SK-N-SH (cell line): ENCODE measurements around the gene INPP5A. TPM values are rescaled to one million over a fixed set of nuclear protein-coding genes. Genes with fewer than 3 reads are reported as not detected.

ENCODE experiments used
- CTCF ChIA-PET: fragments of 300-600, 350-600 bp; formaldehyde crosslinking; extraction: SDS; loops from one replicate; lab custom pipeline; 2021; lab: Yijun Ruan, JAX
- POLR2A ChIA-PET: fragments of 350-600 bp; sonication (Branson Sonifier 250); formaldehyde crosslinking; extraction: SDS; loops from one replicate; lab custom pipeline; 2020; ENCODE audit warnings: antibody characterized with exemption, inconsistent platforms; lab: Yijun Ruan, JAX
- DNase-seq: peaks from one replicate; pipeline ENCODE4 v3.0.0; 2012
- H2AFZ ChIP-seq: fragments of 200-600 bp; sonication (generic); 2 replicates; pipeline ENCODE4 v1.8.1; 2016; ENCODE audit warnings: antibody characterized with exemption, mild to moderate bottlenecking, low read depth
- H3F3A ChIP-seq: fragments of 200-600 bp; sonication (generic); replicated peaks from 2 replicates; pipeline ENCODE3; 2016; ENCODE audit warnings: antibody characterized with exemption, mild to moderate bottlenecking; ENCODE audit not compliant: insufficient read depth
- H3K27ac ChIP-seq, 2 experiments: fragments of 200-500 bp in 1 of 2; fragments of 200-600 bp in 1 of 2; sonication (Bioruptor generic) in 1 of 2; sonication (generic), shearing (Covaris generic) in 1 of 2; 2 replicates each; pipeline versions ENCODE4 v1.5.1 to v1.6.1; 2014 to 2016; ENCODE audit warnings: low read depth in 2 of 2, inconsistent platforms in 1 of 2, low read length in 1 of 2, mild to moderate bottlenecking in 1 of 2, mixed read lengths in 1 of 2
- H3K27me3 ChIP-seq: fragments of 200-600 bp; sonication (generic), shearing (Covaris generic); 2 replicates; pipeline ENCODE4 v1.6.1; 2016; ENCODE audit warnings: mixed run types; ENCODE audit not compliant: insufficient read depth
- H3K36me3 ChIP-seq, 2 experiments: fragments of 200-500 bp in 1 of 2; fragments of 200-600 bp in 1 of 2; sonication (Bioruptor generic) in 1 of 2; sonication (generic) in 1 of 2; replicated peaks in 1 of 2; 2 replicates each; pipeline versions ENCODE3 to v1.5.1; 2014 to 2016; ENCODE audit warnings: low read length in 1 of 2, mild to moderate bottlenecking in 1 of 2; ENCODE audit not compliant: insufficient read depth in 2 of 2, control insufficient read depth in 1 of 2
- H3K4me1 ChIP-seq, 2 experiments: fragments of 200-500 bp in 1 of 2; fragments of 200-600 bp in 1 of 2; sonication (Bioruptor generic) in 1 of 2; sonication (generic), shearing (Covaris generic) in 1 of 2; 2 replicates each; pipeline versions ENCODE4 v1.5.1 to v1.6.1; 2014 to 2016; ENCODE audit warnings: low read depth in 1 of 2, low read length in 1 of 2, mixed run types in 1 of 2; ENCODE audit not compliant: insufficient read depth in 2 of 2, control insufficient read depth in 1 of 2
- H3K4me2 ChIP-seq: fragments of 200-600 bp; sonication (generic), shearing (Covaris generic); 2 replicates; pipeline ENCODE4 v1.6.1; 2017; ENCODE audit warnings: mixed run types
- H3K4me3 ChIP-seq, 2 experiments: fragments of 200-500 bp in 1 of 2; fragments of 200-600 bp in 1 of 2; sonication (Bioruptor generic) in 1 of 2; sonication (generic), shearing (Covaris generic) in 1 of 2; 2 replicates each; pipeline versions ENCODE4 v1.5.1 to v1.8.1; 2014 to 2016; ENCODE audit warnings: low read depth in 2 of 2, inconsistent platforms in 1 of 2, low read length in 1 of 2, mild to moderate bottlenecking in 1 of 2, mixed read lengths in 1 of 2, moderate library complexity in 1 of 2
- H3K79me2 ChIP-seq: fragments of 200-600 bp; sonication (generic); 2 replicates; pipeline ENCODE4 v1.8.1; 2017; ENCODE audit warnings: mild to moderate bottlenecking; ENCODE audit not compliant: insufficient read depth
- H3K9ac ChIP-seq: fragments of 200-600 bp; sonication (generic); 2 replicates; pipeline ENCODE4 v1.6.1; 2017; ENCODE audit warnings: mixed run types
- H3K9me2 ChIP-seq: fragments of 200-600 bp; sonication (generic); 2 replicates; pipeline ENCODE4 v1.6.1; 2017; ENCODE audit warnings: mixed run types
- H3K9me3 ChIP-seq: fragments of 200-600 bp; sonication (generic); 2 replicates; pipeline ENCODE4 v1.6.1; 2017; ENCODE audit warnings: mixed run types, mild to moderate bottlenecking, moderate library complexity
- H4K20me1 ChIP-seq: fragments of 200-600 bp; sonication (generic); 2 replicates; pipeline ENCODE4 v1.6.1; 2017; ENCODE audit warnings: mild to moderate bottlenecking, mixed run types; ENCODE audit not compliant: insufficient read depth
- CHD2 ChIP-seq: fragments of 150-350 bp; IDR thresholded peaks from 2 replicates; pipeline ENCODE4 v1.6.1; 2018; ENCODE audit warnings: low read length; ENCODE audit not compliant: partially characterized antibody
- CTCF ChIP-seq: fragments of 200-600 bp; sonication (generic); IDR thresholded peaks from 2 replicates; pipeline ENCODE4 v1.6.1; 2017; ENCODE audit warnings: antibody characterized with exemption, mild to moderate bottlenecking, moderate library complexity
- ELF1 ChIP-seq: IDR thresholded peaks from 2 replicates; pipeline ENCODE4 v1.4.0; 2012
- FOSL2 ChIP-seq: IDR thresholded peaks from 2 replicates; pipeline ENCODE4 v1.4.0; 2012; ENCODE audit warnings: low read depth, mild to moderate bottlenecking, moderate library complexity, borderline replicate concordance
- FOXJ3 ChIP-seq: sonication (generic); formaldehyde crosslinking; IDR thresholded peaks from 2 replicates; pipeline ENCODE4 v1.5.1; 2020; ENCODE audit warnings: mild to moderate bottlenecking, missing genetic modification reagents
- GABPA ChIP-seq: IDR thresholded peaks from 2 replicates; pipeline ENCODE4 v1.4.0; 2012; ENCODE audit warnings: low read depth, mild to moderate bottlenecking
- NFIC ChIP-seq: IDR thresholded peaks from 2 replicates; pipeline ENCODE4 v1.4.0; 2012; ENCODE audit warnings: borderline replicate concordance
- NRF1 ChIP-seq: IDR thresholded peaks from 2 replicates; pipeline ENCODE4 v1.6.1; 2012; ENCODE audit warnings: low read depth, mild to moderate bottlenecking, low read length
- RXRA ChIP-seq: IDR thresholded peaks from 2 replicates; pipeline ENCODE4 v1.4.0; 2012; ENCODE audit warnings: low read depth, mild to moderate bottlenecking, borderline replicate concordance
- TAF1 ChIP-seq: IDR thresholded peaks from 2 replicates; pipeline ENCODE4 v1.6.1; 2012; ENCODE audit warnings: low read depth, mild to moderate bottlenecking, low read length, moderate library complexity, borderline replicate concordance
- TCF12 ChIP-seq: IDR thresholded peaks from 2 replicates; pipeline ENCODE4 v1.4.0; 2012
- USF1 ChIP-seq: IDR thresholded peaks from 2 replicates; pipeline ENCODE4 v1.4.0; 2012; ENCODE audit warnings: low read depth, borderline replicate concordance
- YY1 ChIP-seq: IDR thresholded peaks from 2 replicates; pipeline ENCODE4 v1.4.0; 2012; ENCODE audit warnings: low read depth, mild to moderate bottlenecking
- ZBTB33 ChIP-seq: IDR thresholded peaks from 2 replicates; pipeline ENCODE4 v1.4.0; 2012; ENCODE audit warnings: low read depth, borderline replicate concordance
- WGBS: methylation state at CpG from one replicate; pipeline ENCODE4 v1.1.6; 2017; ENCODE audit warnings: low lambda C conversion rate; 5-methylcytosine and 5-hydroxymethylcytosine counted together
- polyA plus RNA-seq, 3 experiments: library from polyadenylated mRNA; depleted of rRNA; stranded (reverse); fragments of >200 nt; gene quantifications; 2 replicates each; pipeline ENCODE4 v1.2.3, GENCODE V29; 2012
- TF ChIP-seq, protein P1 (sequence below): IDR thresholded peaks from 2 replicates; pipeline ENCODE4 v1.6.1; 2012; ENCODE audit warnings: mild to moderate bottlenecking, low read depth, low read length, moderate library complexity
- TF ChIP-seq, protein P2 (sequence below): fragments of 150-350 bp; IDR thresholded peaks from 2 replicates; pipeline ENCODE4 v1.6.1; 2017; ENCODE audit warnings: antibody characterized with exemption, low read length, low read depth, borderline replicate concordance

The INPP5A gene
- polyA plus RNA-seq, 1 of the 3 experiments (the other 2 are of a cell fraction): 12.0 TPM

GRCh38 chr10:132618158-132618919, 80.8 kb downstream of the INPP5A start:
- no peaks in the 10 kb centered on the region for H3K9me2 ChIP-seq
- no peaks in the 10 kb centered on the region for H3F3A ChIP-seq
- H3K27ac ChIP-seq: no peak overlapping the region
- H3K4me3 ChIP-seq: no peak overlapping the region
- no peak for DNase-seq
- CTCF ChIA-PET: interaction anchor here (0.7 to 1.1 kb wide), 3 partner anchors 9 to 17 kb away, joined by 3 to 4 read pairs (median 3); no protein-coding TSS in a partner anchor
- H3K4me1 ChIP-seq: no peaks in the 10 kb centered on the region; a peak in 1 of 4 replicates
- no peaks in the 10 kb centered on the region for H3K9me3 ChIP-seq
- H3K36me3 ChIP-seq: no peaks in the 10 kb centered on the region
- no peak overlapping the region for H3K4me2 ChIP-seq
- no peaks in the 10 kb centered on the region for H3K27me3 ChIP-seq
- no peak overlapping the region for H3K9ac ChIP-seq
- no peak overlapping the region for H2AFZ ChIP-seq
- no peaks in the 10 kb centered on the region for H4K20me1 ChIP-seq
- no peaks in the 10 kb centered on the region for H3K79me2 ChIP-seq
- WGBS: 89% methylated on average over 6 of the region's 6 CpGs
- POLR2A ChIA-PET: no interaction called here
- TF ChIP-seq GABPA (no peak), RXRA (no peak), YY1 (no peak), FOXJ3 (CRISPR knock-in tag) (no peak), ZBTB33 (no peak), CHD2 (no peak), USF1 (no peak), CTCF (no peak), FOSL2 (no peak)

DNA sequence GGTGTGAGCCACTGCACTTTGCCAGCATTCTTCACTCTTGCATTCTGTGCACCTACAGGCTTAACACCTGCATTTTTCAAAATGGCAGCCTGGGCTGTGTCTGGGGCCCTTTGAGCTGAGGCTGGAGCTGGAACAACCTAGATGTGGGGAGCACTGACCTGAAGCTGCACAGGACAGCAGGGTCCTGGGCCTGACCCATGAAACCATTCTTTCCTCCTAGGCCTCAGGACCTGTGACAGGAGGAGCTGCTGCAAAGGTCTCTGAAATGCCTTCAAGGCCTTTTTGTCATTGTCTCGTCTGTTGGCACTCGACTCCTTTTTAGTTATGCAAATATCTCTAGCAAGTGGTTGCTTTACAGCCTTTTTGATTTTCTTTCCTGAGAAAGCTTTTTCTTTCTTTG, 82.3 kb downstream of the INPP5A start:
- Histone ChIP-seq H3K36me3 (no peaks in the 10 kb centered on the region), H3K9ac (no peak overlapping the region), H3K79me2 (no peaks in the 10 kb centered on the region), H3K9me2 (no peaks in the 10 kb centered on the region), H3K9me3 (no peaks in the 10 kb centered on the region), H2AFZ (no peak overlapping the region), H3K27ac (no peak overlapping the region), H4K20me1 (no peaks in the 10 kb centered on the region), H3K4me1 (no peaks in the 10 kb centered on the region; a peak in 1 of 4 replicates), H3F3A (no peaks in the 10 kb centered on the region), H3K27me3 (no peaks in the 10 kb centered on the region), H3K4me3 (no peak overlapping the region), H3K4me2 (no peak overlapping the region)
- 87% methylated on average over 2 of the region's 2 CpGs for WGBS
- DNase-seq: no peak
- ChIA-PET POLR2A (no interaction called here), CTCF (no interaction called here)
- TF ChIP-seq TAF1: no peak
- no peak for TF ChIP-seq ELF1
- no peak for TF ChIP-seq RXRA
- TF ChIP-seq NFIC: no peak
- TF ChIP-seq, protein P1, sequence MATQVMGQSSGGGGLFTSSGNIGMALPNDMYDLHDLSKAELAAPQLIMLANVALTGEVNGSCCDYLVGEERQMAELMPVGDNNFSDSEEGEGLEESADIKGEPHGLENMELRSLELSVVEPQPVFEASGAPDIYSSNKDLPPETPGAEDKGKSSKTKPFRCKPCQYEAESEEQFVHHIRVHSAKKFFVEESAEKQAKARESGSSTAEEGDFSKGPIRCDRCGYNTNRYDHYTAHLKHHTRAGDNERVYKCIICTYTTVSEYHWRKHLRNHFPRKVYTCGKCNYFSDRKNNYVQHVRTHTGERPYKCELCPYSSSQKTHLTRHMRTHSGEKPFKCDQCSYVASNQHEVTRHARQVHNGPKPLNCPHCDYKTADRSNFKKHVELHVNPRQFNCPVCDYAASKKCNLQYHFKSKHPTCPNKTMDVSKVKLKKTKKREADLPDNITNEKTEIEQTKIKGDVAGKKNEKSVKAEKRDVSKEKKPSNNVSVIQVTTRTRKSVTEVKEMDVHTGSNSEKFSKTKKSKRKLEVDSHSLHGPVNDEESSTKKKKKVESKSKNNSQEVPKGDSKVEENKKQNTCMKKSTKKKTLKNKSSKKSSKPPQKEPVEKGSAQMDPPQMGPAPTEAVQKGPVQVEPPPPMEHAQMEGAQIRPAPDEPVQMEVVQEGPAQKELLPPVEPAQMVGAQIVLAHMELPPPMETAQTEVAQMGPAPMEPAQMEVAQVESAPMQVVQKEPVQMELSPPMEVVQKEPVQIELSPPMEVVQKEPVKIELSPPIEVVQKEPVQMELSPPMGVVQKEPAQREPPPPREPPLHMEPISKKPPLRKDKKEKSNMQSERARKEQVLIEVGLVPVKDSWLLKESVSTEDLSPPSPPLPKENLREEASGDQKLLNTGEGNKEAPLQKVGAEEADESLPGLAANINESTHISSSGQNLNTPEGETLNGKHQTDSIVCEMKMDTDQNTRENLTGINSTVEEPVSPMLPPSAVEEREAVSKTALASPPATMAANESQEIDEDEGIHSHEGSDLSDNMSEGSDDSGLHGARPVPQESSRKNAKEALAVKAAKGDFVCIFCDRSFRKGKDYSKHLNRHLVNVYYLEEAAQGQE: no peak
- no peak for TF ChIP-seq YY1
- TF ChIP-seq, protein P2, sequence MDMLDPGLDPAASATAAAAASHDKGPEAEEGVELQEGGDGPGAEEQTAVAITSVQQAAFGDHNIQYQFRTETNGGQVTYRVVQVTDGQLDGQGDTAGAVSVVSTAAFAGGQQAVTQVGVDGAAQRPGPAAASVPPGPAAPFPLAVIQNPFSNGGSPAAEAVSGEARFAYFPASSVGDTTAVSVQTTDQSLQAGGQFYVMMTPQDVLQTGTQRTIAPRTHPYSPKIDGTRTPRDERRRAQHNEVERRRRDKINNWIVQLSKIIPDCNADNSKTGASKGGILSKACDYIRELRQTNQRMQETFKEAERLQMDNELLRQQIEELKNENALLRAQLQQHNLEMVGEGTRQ: no peak
- TF ChIP-seq USF1: no peak
- TF ChIP-seq TCF12: no peak
- no peak for TF ChIP-seq NRF1
- no peak for TF ChIP-seq GABPA
